H7 (cell line): ENCODE data around the gene NLGN1. TPM values are rescaled to one million over a fixed set of nuclear protein-coding genes. Genes with fewer than 3 reads are reported as not detected.
"Not testable (repeated sequence)": the region's sequence is repeated elsewhere in the genome, so short reads cannot be mapped to it uniquely, and the experiment has no call there.

Experiments
- DNase-seq: peaks from one replicate; pipeline ENCODE4 v3.0.0; 2012
- H3K27me3 ChIP-seq: 2 replicates; pipeline ENCODE4 v1.6.0; 2011; ENCODE audit warnings: mild to moderate bottlenecking, low read length; ENCODE audit not compliant: control insufficient read depth, insufficient read depth
- H3K36me3 ChIP-seq: replicated peaks from 2 replicates; pipeline ENCODE4 v1.5.1; 2011; ENCODE audit warnings: low read length; ENCODE audit not compliant: control insufficient read depth, insufficient read depth
- H3K4me3 ChIP-seq: 2 replicates; pipeline ENCODE4 v1.5.1; 2011; ENCODE audit warnings: low read depth, mild to moderate bottlenecking, control low read depth, low read length, moderate library complexity; ENCODE audit not compliant: insufficient read depth
- total RNA-seq: library from RNA; depleted of rRNA; stranded (reverse); fragments of >200 nt; shearing (Covaris generic); gene quantifications from 2 replicates; pipeline ENCODE4 v1.2.3, GENCODE V29; 2014

Gene NLGN1
- total RNA-seq, 1 experiment from 2014 or later = 7.1 TPM

- no peaks in the 10 kb centered on the region for H3K27me3 ChIP-seq
- no peak for DNase-seq
- H3K36me3 ChIP-seq = no peaks in the 10 kb centered on the region
- no peak overlapping the region for H3K4me3 ChIP-seq
These were observed 159.0 kb downstream of the NLGN1 start for GRCh38 chr3:173556546-173556945.

GRCh38 chr3:173567997-173568396 lies 170.5 kb downstream of the NLGN1 start:
- H3K4me3 ChIP-seq = no peak overlapping the region
- no peak for DNase-seq
- H3K36me3 ChIP-seq = no peaks in the 10 kb centered on the region
- no peaks in the 10 kb centered on the region for H3K27me3 ChIP-seq

- no peaks in the 10 kb centered on the region for H3K36me3 ChIP-seq
- H3K27me3 ChIP-seq = no peaks in the 10 kb centered on the region
- no peak overlapping the region for H3K4me3 ChIP-seq
- DNase-seq = no peak
These were observed 171.1 kb downstream of the NLGN1 start for GRCh38 chr3:173568623-173569022.

GRCh38 chr3:173583496-173583895 lies 186.0 kb downstream of the NLGN1 start:
- DNase-seq = peak; percentile 9
- H3K4me3 ChIP-seq = no peak overlapping the region
- no peaks in the 10 kb centered on the region for H3K36me3 ChIP-seq
- no peaks in the 10 kb centered on the region; the same call in 1 of the 2 replicates for H3K27me3 ChIP-seq

GRCh38 chr3:173584093-173584837 lies 186.7 kb downstream of the NLGN1 start:
- H3K4me3 ChIP-seq = peak overlapping the region; percentile 52
- DNase-seq = peak; percentile 37
- no peaks in the 10 kb centered on the region; the same call in 1 of the 2 replicates for H3K27me3 ChIP-seq
- no peaks in the 10 kb centered on the region for H3K36me3 ChIP-seq

- Histone ChIP-seq H3K4me3 (peak overlapping the region; percentile 52), H3K36me3 (no peaks in the 10 kb centered on the region), H3K27me3 (no peaks in the 10 kb centered on the region; the same call in 1 of the 2 replicates)
- DNase-seq = peak; percentile 32
These were observed 187.6 kb downstream of the NLGN1 start for GRCh38 chr3:173584838-173585831.

- Histone ChIP-seq H3K4me3 (peak overlapping the region; percentile 52; the same call in 1 of the 2 replicates), H3K36me3 (no peaks in the 10 kb centered on the region), H3K27me3 (no peaks in the 10 kb centered on the region; the same call in 1 of the 2 replicates)
- no peak for DNase-seq
These were observed 188.6 kb downstream of the NLGN1 start for GRCh38 chr3:173586166-173586565.

GRCh38 chr3:173587055-173587454 lies 189.5 kb downstream of the NLGN1 start:
- no peak overlapping the region for H3K4me3 ChIP-seq
- no peaks in the 10 kb centered on the region for H3K36me3 ChIP-seq
- no peaks in the 10 kb centered on the region; the same call in 1 of the 2 replicates for H3K27me3 ChIP-seq
- DNase-seq = no peak

GRCh38 chr3:173588556-173588955 lies 191.0 kb downstream of the NLGN1 start:
- Histone ChIP-seq H3K27me3 (no peaks in the 10 kb centered on the region; the same call in 1 of the 2 replicates), H3K36me3 (no peaks in the 10 kb centered on the region), H3K4me3 (no peak overlapping the region)
- no peak for DNase-seq

GRCh38 chr3:173589116-173589515 lies 191.6 kb downstream of the NLGN1 start:
- Histone ChIP-seq H3K27me3 (no peaks in the 10 kb centered on the region; the same call in 1 of the 2 replicates), H3K4me3 (no peak overlapping the region), H3K36me3 (no peaks in the 10 kb centered on the region)
- DNase-seq = no peak

- H3K36me3 ChIP-seq = no peaks in the 10 kb centered on the region
- H3K27me3 ChIP-seq = no peaks in the 10 kb centered on the region
- DNase-seq = no peak
- no peak overlapping the region for H3K4me3 ChIP-seq
These were observed 193.9 kb downstream of the NLGN1 start for GRCh38 chr3:173591401-173591800.

GRCh38 chr3:173594881-173595280 lies 197.3 kb downstream of the NLGN1 start:
- H3K4me3 ChIP-seq, H3K27me3 ChIP-seq, H3K36me3 ChIP-seq, DNase-seq: not testable (repeated sequence)

- Histone ChIP-seq H3K27me3 (no peaks in the 10 kb centered on the region), H3K36me3 (no peaks in the 10 kb centered on the region), H3K4me3 (no peak overlapping the region)
- no peak for DNase-seq
These were observed 202.1 kb downstream of the NLGN1 start for GRCh38 chr3:173599673-173600072.

GRCh38 chr3:173614522-173614921 lies 217.0 kb downstream of the NLGN1 start:
- H3K36me3 ChIP-seq = no peaks in the 10 kb centered on the region
- no peak overlapping the region for H3K4me3 ChIP-seq
- no peaks in the 10 kb centered on the region for H3K27me3 ChIP-seq
- no peak for DNase-seq
